H1 (cell line): Measurements from ENCODE around the gene TEX9. TPM values are rescaled to one million over a fixed set of nuclear protein-coding genes. Genes with fewer than 3 reads are reported as not detected.

Experiments used
- CTBP2 ChIP-seq: IDR thresholded peaks from 2 replicates; pipeline ENCODE4 v1.7.0; 2011; ENCODE audit warnings: borderline replicate concordance, mild to moderate bottlenecking, moderate library complexity, mixed read lengths, low read length; ENCODE audit not compliant: insufficient read depth, insufficient read length
- RBBP5 ChIP-seq: IDR thresholded peaks from 2 replicates; pipeline ENCODE4 v1.7.1; 2012; ENCODE audit warnings: low read depth, mild to moderate bottlenecking, inconsistent platforms, low read length, moderate library complexity, borderline replicate concordance
- TBP ChIP-seq: IDR thresholded peaks from 2 replicates; pipeline ENCODE4 v1.6.1; 2011; ENCODE audit warnings: low read depth, low read length, improper control_type of control experiment
- polyA plus RNA-seq, 7 experiments: library from polyadenylated mRNA; depleted of rRNA in 3 of 7; stranded (reverse) in 5 of 7; unstranded in 2 of 7; fragments of >200 nt in 5 of 7; fragments of 200-250 nt in 2 of 7; gene quantifications; 1 replicate in 5 of 7; 2 replicates in 1 of 7; 4 replicates in 1 of 7; pipeline versions ENCODE4 v1.2.1 to v1.2.3, GENCODE V29; 2011 to 2013; ENCODE audit warnings: missing spikeins in 2 of 7, mixed read lengths in 2 of 7
- total RNA-seq: library from RNA; stranded (reverse); fragmentation: NEBNext Ultra II Directional; extraction: Animal tissue kit (Norgen Biotek cat#: 25700); gene quantifications from 2 replicates; pipeline ENCODE4 v1.2.1, GENCODE V29; 2021

Gene TEX9
- total and polyA plus RNA-seq, 2 of the 8 experiments (the other 6 are each of a cell fraction or from before 2014, with no cell fraction given): 3.4 to 12.3 TPM

- no peak for TF ChIP-seq RBBP5
- TF ChIP-seq CTBP2: no peak
- no peak for TF ChIP-seq TBP
Measured at GRCh38 chr15:56366211-56366610, 985 bp downstream of the TEX9 start (continued).
